MM.1S (cell line): ENCODE results near the gene CDCA8.

ENCODE experiments used
- DNase-seq: peaks from one replicate; pipeline ENCODE4 v3.0.0-alpha.2; 2015
- H2AFZ ChIP-seq: fragments of 300-600 bp; sonication (generic); 2 replicates; pipeline ENCODE4 v1.6.0; 2016; ENCODE audit warnings: antibody characterized with exemption, low read length
- H3F3A ChIP-seq: fragments of 300-600 bp; sonication (generic); 2 replicates; pipeline ENCODE4 v1.6.1; 2016; ENCODE audit warnings: mild to moderate bottlenecking, antibody characterized with exemption, low read length, moderate library complexity, mixed read lengths; ENCODE audit not compliant: insufficient read depth
- H3K27ac ChIP-seq: fragments of 300-600 bp; sonication (generic); 2 replicates; pipeline ENCODE4 v1.5.1; 2016; ENCODE audit warnings: mild to moderate bottlenecking, low read length
- H3K27me3 ChIP-seq: fragments of 300-600 bp; sonication (generic); replicated peaks from 2 replicates; pipeline ENCODE4 v1.6.0; 2016; ENCODE audit warnings: low read length; ENCODE audit not compliant: insufficient read depth
- H3K36me3 ChIP-seq: fragments of 300-600 bp; sonication (generic); replicated peaks from 2 replicates; pipeline ENCODE4 v1.6.1; 2016; ENCODE audit warnings: mild to moderate bottlenecking, low read length, mixed read lengths; ENCODE audit not compliant: insufficient read depth
- H3K4me1 ChIP-seq: fragments of 300-600 bp; sonication (generic); 2 replicates; pipeline ENCODE4 v1.6.1; 2016; ENCODE audit warnings: low read length, mixed read lengths
- H3K4me2 ChIP-seq: fragments of 300-600 bp; sonication (generic); 2 replicates; pipeline ENCODE4 v1.6.0; 2016; ENCODE audit warnings: low read depth, low read length
- H3K4me3 ChIP-seq: fragments of 300-600 bp; sonication (generic); 2 replicates; pipeline ENCODE4 v1.5.1; 2016; ENCODE audit warnings: low read length, mixed read lengths
- H3K79me2 ChIP-seq: fragments of 300-600 bp; sonication (generic); 2 replicates; pipeline ENCODE4 v1.6.1; 2016; ENCODE audit warnings: mixed run types, low read length, mixed read lengths
- H3K9ac ChIP-seq: fragments of 300-600 bp; sonication (generic); 2 replicates; pipeline ENCODE4 v1.6.1; 2016; ENCODE audit warnings: low read length, mixed read lengths
- H3K9me2 ChIP-seq: fragments of 300-600 bp; sonication (generic); replicated peaks from 2 replicates; pipeline ENCODE4 v1.6.1; 2016; ENCODE audit warnings: mild to moderate bottlenecking, low read length, mixed read lengths; ENCODE audit not compliant: insufficient read depth
- H3K9me3 ChIP-seq: fragments of 300-600 bp; sonication (generic); replicated peaks from 2 replicates; pipeline ENCODE4 v1.6.1; 2016; ENCODE audit warnings: mild to moderate bottlenecking, low read length, mixed read lengths; ENCODE audit not compliant: insufficient read depth
- H4K20me1 ChIP-seq: fragments of 300-600 bp; sonication (generic); 2 replicates; pipeline ENCODE4 v1.6.1; 2016; ENCODE audit warnings: mild to moderate bottlenecking, low read length, moderate library complexity, mixed read lengths; ENCODE audit not compliant: insufficient read depth
- CTCF ChIP-seq: fragments of 300-600 bp; sonication (generic); IDR thresholded peaks from 2 replicates; pipeline ENCODE4 v1.5.1; 2016; ENCODE audit warnings: antibody characterized with exemption, low read length, mixed read lengths
- EZH2 ChIP-seq: fragments of 300-600 bp; sonication (generic); optimal IDR thresholded peaks from 2 replicates; pipeline ENCODE3; 2017; ENCODE audit warnings: low read depth, mild to moderate bottlenecking, antibody characterized with exemption, low read length, mixed read lengths
- EZH2phosphoT487 ChIP-seq: fragments of 300-600 bp; sonication (generic); IDR thresholded peaks from 2 replicates; pipeline ENCODE4 v1.6.1; 2018; ENCODE audit warnings: antibody characterized with exemption, low read length

Gene CDCA8

GRCh38 chr1:37722181-37723071, 30.1 kb downstream of the CDCA8 start:
- Histone ChIP-seq H3K79me2 (no peaks in the 10 kb centered on the region), H3F3A (no peaks in the 10 kb centered on the region), H3K9ac (no peak overlapping the region), H3K4me3 (no peak overlapping the region), H3K4me1 (no peaks in the 10 kb centered on the region), H3K27me3 (no peaks in the 10 kb centered on the region), H3K27ac (no peak overlapping the region), H3K4me2 (no peak overlapping the region), H3K9me2 (no peaks in the 10 kb centered on the region), H3K36me3 (no peaks in the 10 kb centered on the region), H3K9me3 (no peaks in the 10 kb centered on the region), H4K20me1 (no peaks in the 10 kb centered on the region), H2AFZ (no peak overlapping the region)
- TF ChIP-seq CTCF (no peak), EZH2phosphoT487 (no peak), EZH2 (no peak)
- DNase-seq, result no peak

GRCh38 chr1:37723072-37723389, 30.7 kb downstream of the CDCA8 start:
- H3K9me2 ChIP-seq, result no peaks in the 10 kb centered on the region
- no peak overlapping the region for H2AFZ ChIP-seq
- no peaks in the 10 kb centered on the region for H3K36me3 ChIP-seq
- H3K27me3 ChIP-seq, result no peaks in the 10 kb centered on the region
- DNase-seq, result no peak
- H3K9ac ChIP-seq, result no peak overlapping the region
- H3K4me2 ChIP-seq, result no peak overlapping the region
- no peak for TF ChIP-seq EZH2
- TF ChIP-seq EZH2phosphoT487, result no peak
- TF ChIP-seq CTCF, result no peak
- H4K20me1 ChIP-seq, result no peaks in the 10 kb centered on the region
- H3K27ac ChIP-seq, result no peak overlapping the region
- H3K9me3 ChIP-seq, result no peaks in the 10 kb centered on the region
- no peaks in the 10 kb centered on the region for H3K4me1 ChIP-seq
- no peak overlapping the region for H3K4me3 ChIP-seq
- H3F3A ChIP-seq, result no peaks in the 10 kb centered on the region
- H3K79me2 ChIP-seq, result no peaks in the 10 kb centered on the region

- no peak overlapping the region for H3K9ac ChIP-seq
- no peaks in the 10 kb centered on the region for H3K79me2 ChIP-seq
- no peaks in the 10 kb centered on the region for H4K20me1 ChIP-seq
- DNase-seq, result no peak
- TF ChIP-seq CTCF (no peak), EZH2phosphoT487 (no peak), EZH2 (no peak)
- H3K9me3 ChIP-seq, result no peaks in the 10 kb centered on the region
- H3K27me3 ChIP-seq, result no peaks in the 10 kb centered on the region
- H3F3A ChIP-seq, result no peaks in the 10 kb centered on the region
- H3K4me1 ChIP-seq, result no peaks in the 10 kb centered on the region
- no peak overlapping the region for H3K27ac ChIP-seq
- H3K9me2 ChIP-seq, result no peaks in the 10 kb centered on the region
- no peaks in the 10 kb centered on the region for H3K36me3 ChIP-seq
- no peak overlapping the region for H2AFZ ChIP-seq
- no peak overlapping the region for H3K4me3 ChIP-seq
- H3K4me2 ChIP-seq, result no peak overlapping the region
These were observed 31.2 kb downstream of the CDCA8 start for GRCh38 chr1:37723390-37724078.
